Activated CD8-positive, alpha-beta memory T cell treated with anti-CD3 and anti-CD28 coated beads for 48 hours (primary cell): ENCODE data around the gene SATB2.

Experiments
- DNase-seq, 3 experiments: peaks; one replicate each; pipeline ENCODE4 v3.0.0-alpha.2; 2020; ENCODE audit warnings: low read depth in 2 of 3, low spot score in 2 of 3

Gene SATB2

GRCh38 chr2:199452991-199453379, 4.8 kb downstream of the SATB2 start:
- no peak for DNase-seq

DNA sequence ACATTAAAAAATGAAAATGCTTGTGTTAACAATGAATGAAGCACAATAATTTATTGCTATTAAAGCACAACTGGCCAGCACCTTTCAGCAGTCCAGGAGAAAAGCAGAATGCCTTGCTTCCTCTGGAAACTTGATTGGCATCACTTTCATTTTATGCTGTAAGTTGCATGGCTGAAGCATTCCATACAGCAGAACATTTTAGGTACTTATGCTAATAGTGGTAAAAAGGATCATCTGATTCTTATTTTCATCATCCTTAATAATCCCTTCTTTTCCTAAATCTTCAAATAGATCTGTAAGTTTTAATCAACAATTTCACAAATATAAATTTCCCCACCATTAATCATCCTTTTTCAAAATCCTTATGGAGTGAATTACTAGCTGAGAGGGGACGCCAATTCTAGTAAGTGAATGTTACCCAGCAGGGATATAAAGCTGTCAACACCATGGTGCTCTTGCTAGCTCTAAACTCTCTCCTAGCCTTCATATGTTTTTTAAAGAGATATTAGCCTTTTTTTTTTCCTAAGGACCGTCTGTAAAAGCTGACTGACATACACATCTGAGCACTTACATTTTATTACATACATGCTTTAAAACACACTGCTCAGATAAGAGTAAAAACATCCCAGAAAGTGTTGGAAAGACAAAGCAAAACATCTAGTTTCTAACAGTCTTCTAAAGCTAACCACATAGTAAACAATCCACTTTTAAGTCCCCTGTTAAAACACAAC, 5.3 kb downstream of the SATB2 start:
- DNase-seq = no peak

GRCh38 chr2:199449956-199450355, 7.8 kb downstream of the SATB2 start:
- DNase-seq = no peak

- DNase-seq = no peak
Measured at GRCh38 chr2:199449455-199449854, 8.3 kb downstream of the SATB2 start.

DNA sequence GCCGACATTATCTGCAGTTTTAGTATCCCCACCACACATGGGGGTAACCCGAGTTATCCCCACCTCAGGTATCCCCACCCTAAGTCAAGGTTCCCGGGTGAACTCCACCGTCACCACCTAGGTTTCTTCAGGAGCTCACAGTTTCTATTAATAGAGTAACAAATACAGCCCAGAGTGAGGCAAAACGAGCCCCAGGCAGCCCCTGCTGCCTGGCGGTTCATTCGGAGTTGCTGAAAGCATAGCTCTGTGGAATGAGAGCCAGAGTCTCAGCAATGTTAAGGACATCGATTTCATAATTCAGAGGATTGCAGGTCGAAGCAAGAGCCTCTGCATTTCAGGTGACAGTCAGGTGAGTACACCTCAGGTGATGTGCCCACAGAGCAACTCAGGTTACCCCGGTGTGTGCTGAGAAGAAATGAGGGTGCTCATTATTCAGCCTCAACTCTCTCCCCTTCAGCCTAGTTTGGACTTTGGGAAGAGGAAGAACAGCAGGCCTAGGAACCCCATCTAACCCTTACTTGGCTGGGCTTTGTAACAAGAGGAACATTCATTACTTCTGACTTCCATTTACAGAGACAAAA, 10.7 kb downstream of the SATB2 start:
- DNase-seq = no peak

DNA sequence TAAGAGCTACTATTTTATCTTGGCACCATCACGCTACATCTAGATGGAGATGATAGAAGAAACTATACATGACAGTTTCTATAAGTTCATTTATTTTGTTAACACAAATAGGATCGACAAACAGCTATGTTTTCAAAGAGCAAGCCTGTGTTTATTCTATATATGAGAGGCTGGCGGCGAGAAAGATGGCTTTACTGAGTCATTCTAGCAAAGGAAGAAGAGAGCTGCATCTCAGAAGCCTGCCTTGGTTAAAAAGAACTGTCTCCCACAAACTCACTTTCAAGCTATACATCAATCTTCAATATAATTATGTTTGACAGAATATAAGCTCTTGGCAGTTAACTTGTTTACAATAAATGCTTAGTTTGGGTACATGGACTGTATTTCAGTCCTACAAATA, 13.0 kb downstream of the SATB2 start:
- no peak for DNase-seq

DNA sequence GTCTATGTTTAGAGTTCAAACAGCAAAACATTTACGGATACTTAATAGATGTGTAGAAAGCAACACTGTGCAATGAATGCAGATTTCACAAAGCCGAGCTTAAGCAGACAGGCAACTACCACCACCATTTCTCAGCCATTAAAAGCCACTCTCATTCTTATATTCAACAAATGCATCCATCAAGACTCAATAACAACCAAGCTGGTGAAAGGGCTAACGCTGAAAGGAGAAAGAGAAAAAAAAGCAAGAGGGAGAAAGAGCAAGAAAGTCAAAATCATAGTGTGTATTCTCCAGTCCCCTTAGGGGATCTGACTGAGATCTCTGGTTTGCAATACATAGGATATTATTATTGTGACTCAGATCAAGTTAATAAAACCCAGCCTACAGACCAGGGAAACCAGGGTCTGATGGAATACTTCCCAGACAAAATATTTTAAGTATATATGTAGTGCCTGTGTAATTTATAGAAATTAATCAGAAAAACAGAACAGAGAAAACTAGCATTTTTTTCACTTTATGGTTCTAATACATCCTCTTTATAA, 14.1 kb downstream of the SATB2 start:
- no peak for DNase-seq

GRCh38 chr2:199442173-199442572, 15.6 kb downstream of the SATB2 start:
- DNase-seq = no peak

DNA sequence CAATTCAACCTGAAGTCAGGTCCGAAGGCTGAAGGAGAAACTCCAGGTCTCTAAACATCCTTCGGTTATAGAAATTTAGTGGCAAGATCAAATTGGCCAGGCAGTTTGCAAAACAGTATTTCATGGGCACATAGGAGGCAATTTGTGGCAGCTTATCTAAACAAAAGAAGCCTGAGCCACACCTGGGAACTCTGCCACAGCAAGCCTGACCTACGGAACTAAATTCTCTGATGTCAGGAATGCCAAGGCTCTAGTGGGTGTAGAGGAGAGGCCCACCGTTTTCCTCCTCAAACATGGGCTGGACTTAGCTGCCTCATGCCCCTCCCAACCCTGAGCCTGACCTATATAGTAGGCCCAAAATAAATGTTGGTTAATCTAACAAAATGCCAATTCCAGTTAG, 16.0 kb downstream of the SATB2 start:
- no peak for DNase-seq

- DNase-seq = no peak
Measured at GRCh38 chr2:199440118-199440517, 17.6 kb downstream of the SATB2 start.

- no peak for DNase-seq
Measured at GRCh38 chr2:199439542-199439941, 18.2 kb downstream of the SATB2 start.

GRCh38 chr2:199439066-199439465, 18.7 kb downstream of the SATB2 start:
- no peak for DNase-seq

- DNase-seq = no peak
Measured at GRCh38 chr2:199434555-199434954, 23.2 kb downstream of the SATB2 start.

DNA sequence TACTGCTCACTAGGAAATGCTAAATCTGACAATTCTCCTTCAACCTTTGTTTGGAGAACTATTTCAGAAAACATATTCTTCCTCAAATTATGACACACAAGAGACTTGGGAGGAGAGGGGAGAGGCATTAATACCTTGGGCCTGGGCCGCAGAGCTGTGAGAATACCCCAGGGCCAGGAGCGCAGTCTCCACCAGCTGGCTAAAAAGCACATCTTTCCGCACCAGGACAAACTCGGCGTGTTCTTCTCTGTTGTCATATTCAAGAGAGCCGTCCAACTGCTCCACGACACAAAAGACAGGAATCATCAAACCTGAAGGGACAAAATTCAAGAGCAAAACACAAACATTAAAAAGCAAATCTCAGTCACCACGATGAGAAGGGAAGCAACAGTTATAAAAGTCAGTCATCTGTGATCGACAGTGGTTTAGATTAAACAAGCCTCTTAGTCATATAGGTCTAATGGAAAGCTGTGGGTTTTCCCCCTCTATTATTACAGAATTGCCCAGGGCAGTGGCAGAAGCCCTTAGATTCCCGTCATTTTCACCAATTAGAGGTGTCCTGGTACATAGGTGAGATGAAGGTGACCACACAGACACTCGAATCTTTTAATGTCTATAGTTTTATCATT, 24.4 kb downstream of the SATB2 start:
- DNase-seq = no peak

DNA sequence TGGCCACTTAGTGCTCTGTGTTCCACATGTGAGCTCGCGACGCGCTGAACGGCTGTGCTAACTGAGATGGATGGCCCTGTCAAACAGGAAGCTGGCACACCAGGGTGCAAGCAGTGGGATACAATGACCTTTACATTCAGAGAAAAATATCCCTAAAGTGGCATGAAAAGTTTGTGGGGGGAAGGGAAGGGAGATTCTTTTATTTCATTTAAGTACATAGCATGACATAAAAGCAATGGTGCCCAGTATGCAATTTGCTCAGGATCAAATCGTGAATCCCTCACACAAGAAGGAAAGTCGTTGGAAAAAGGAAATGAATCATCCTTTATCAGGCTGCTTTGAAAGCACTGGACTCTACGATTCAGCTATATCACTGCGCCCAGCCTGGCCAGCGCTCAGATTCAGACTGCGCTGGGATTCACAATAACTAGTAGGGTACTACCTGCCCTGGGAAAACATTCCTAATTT, 26.0 kb downstream of the SATB2 start:
- DNase-seq = no peak

- no peak for DNase-seq
Measured at GRCh38 chr2:199430214-199430613, 27.5 kb downstream of the SATB2 start.

DNA sequence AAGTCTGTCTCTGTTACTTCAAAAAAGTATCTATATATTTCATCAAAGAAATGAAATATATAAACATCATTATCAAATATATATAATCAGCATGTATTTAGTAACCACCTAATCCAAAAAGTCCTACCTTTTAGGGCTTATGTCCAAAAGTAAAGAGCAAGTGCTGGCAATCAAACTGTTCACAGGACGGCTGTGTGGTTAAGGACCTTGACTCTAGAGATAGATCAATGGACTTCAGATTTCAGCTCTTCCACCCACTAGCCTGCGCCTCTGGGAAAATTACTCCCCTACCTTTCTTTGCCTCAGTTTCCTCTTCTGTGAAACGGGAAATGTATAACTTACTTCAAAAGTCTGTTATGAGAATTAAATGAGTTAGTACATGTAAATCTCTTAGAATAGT, 29.4 kb downstream of the SATB2 start:
- DNase-seq = no peak

DNA sequence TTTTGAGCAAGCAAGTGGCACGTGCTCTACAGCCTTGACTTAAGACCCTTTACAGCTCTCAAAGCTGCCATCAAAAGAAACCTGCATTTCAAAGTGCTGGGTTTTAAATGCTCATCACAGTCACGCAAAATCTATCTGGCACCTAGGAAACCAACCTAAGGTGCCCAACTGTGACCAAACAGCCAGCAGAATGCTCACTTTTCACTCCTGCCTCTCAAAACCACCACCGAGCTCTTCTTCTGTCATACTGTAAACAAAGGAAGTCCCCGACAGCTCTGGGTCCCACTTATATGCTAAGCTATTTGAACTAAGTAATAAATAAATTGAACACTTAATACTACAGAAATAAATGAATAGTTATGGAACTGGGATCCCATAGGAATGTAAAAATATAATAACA, 33.6 kb downstream of the SATB2 start:
- DNase-seq = no peak

DNA sequence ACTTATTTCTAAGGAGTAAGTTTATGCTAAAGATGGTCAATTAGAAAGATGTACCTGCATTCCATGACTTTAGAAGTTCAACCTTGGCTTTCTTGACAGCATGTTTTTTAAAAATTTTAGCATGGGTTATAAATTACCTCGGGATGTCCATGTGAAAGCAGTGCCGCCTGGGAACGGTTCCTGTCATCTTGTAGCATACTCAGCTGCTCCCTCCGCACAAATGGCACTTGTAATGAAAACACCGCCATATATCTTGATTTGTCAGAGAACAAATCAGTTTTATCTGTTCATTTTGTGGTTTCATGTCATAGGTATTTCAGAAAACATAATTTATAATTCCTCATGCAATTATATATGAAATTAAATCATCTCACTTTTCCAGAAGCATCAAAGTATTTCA, 38.3 kb downstream of the SATB2 start:
- no peak for DNase-seq

DNA sequence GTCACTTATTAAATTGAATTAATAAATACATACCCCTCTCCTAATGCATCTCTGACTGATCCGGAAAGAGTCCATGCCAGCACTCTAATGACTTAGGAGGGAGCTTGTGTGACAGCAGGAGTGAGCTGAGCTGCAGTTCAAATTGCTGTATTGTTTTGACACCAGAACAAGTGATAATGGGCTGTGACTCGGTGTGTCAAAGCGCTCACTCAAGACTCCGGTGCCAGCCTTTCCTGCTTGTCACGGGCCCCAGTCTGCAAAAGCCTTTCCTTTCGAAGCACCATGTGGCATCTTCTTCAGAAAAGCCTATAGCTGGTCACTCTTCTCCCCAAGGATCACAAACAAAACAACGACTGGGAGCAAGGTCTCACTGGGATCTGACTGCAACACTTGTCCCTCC, 43.3 kb downstream of the SATB2 start:
- no peak for DNase-seq

DNA sequence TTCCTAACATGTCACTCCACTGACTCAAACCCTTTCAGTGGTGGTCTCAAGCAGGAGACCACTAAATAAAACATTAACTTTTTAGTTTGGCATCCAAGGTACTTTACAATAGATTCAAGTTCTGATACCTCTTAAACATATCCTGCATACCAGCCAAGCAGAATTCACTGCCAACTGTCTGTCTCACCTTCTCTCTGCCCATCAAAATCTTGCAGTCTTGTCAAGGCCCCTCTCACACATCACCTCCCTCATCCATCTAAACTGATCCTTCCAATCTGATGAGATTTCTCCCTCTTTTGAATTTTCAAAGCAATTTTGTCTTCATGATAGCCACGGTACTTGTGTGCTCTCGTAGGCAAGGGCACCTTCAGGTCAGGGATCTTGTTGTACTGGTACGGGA, 43.7 kb downstream of the SATB2 start:
- no peak for DNase-seq

DNA sequence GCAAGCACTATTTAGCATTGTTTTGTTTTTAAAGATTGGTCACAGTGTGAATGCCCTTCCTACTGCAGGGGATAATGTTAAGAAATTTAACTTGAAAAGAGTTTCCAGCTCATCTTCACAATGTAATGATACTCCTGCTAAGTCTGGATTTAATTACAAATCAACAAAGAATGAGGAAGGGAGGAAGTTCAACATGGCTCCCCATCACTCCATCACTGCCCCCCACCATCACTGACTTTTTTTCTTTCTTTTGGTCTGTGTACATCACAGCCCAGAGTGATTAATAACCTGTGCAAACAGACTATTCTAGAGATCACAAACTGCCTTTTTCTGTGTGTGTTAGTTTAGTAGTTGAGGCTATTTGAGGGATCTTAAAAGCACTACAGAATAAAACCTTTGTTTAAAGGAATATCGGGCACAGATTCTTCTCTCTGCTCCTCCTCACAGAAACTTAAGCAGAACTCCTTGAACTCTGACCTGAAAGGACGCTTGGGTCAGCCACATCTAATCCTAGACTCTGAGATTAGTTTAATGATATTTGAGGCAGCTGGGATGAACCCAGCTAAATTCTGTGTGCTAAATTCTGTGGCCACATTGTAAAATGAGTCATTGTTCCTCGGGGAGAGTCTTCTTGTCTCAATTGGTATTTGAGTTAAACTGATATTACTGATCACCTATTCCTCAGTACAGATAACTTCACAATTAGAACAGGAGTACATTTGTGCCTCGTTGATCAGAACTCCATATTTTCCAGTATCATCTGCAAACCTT, 47.8 kb downstream of the SATB2 start:
- DNase-seq = no peak
